IPS DF 6.9 (cell line): Measurements from ENCODE around the gene CERS1.

ENCODE experiments used
- DNase-seq: peaks from one replicate; pipeline ENCODE4 v3.0.0-alpha.2; 2013; ENCODE audit warnings: low read depth, low spot score
- H3K27ac ChIP-seq: one replicate; pipeline ENCODE4 v1.5.1; 2013; ENCODE audit warnings: low read length, control low read depth
- H3K27me3 ChIP-seq: 2 replicates; pipeline ENCODE4 v1.6.1; 2013; ENCODE audit warnings: mild to moderate bottlenecking, low read length; ENCODE audit not compliant: control insufficient read depth, insufficient read depth
- H3K36me3 ChIP-seq: 2 replicates; pipeline ENCODE4 v1.6.1; 2013; ENCODE audit warnings: low read length; ENCODE audit not compliant: control insufficient read depth, insufficient read depth
- H3K4me1 ChIP-seq: 2 replicates; pipeline ENCODE4 v1.6.1; 2013; ENCODE audit warnings: low read length; ENCODE audit not compliant: control insufficient read depth, insufficient read depth
- H3K4me3 ChIP-seq: 2 replicates; pipeline ENCODE4 v1.5.1; 2013; ENCODE audit warnings: mild to moderate bottlenecking, low read length
- H3K9me3 ChIP-seq: 2 replicates; pipeline ENCODE4 v1.6.1; 2013; ENCODE audit warnings: low read length, inconsistent platforms; ENCODE audit not compliant: control insufficient read depth, insufficient read depth
- WGBS: extraction: QIAGEN DNeasy Blood & Tissue Kit; methylation state at CpG from one replicate; pipeline ENCODE4 v1.1.7; 2013; ENCODE audit warnings: mixed read lengths, missing lambda C conversion rate; ENCODE audit not compliant: insufficient read length, insufficient coverage; 5-methylcytosine and 5-hydroxymethylcytosine counted together

The CERS1 gene

DNA sequence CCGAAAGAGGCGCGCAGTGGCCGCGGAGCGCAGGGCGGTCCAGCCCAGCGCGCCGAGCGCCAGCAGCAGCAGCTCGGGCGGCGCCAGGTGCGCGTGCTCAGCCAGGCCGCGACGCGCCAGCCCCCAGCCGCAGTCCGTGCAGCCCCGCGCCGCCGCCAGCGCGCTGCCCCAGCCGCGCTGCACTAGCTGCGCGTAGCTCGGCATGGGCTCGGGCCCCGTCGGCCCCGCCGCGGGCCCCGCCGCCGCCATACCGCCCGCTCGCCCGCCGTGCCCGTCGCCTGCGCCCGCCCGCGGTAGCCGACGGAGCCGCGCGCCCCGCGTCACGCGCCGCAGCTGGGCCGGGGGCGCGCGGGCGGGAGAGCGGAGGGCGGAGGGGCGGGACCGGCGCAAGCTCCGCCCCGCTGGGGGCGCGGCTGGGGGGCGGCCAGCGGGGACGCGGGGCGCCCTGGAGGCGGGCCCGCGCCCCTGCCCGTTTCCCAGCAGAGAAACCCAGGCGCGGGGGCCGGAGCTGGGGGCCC, at the start of gene CERS1:
Gene CERS1, minus strand, starts transcription at position 335 of the 518 bp plus-strand sequence. Its CDS starts 86 bp downstream, at position 249.
- DNase-seq = no peak
- Histone ChIP-seq H3K27me3 (no peaks in the 10 kb centered on the region), H3K36me3 (no peaks in the 10 kb centered on the region), H3K4me1 (peaks cover 2% of the 10 kb centered on the region), H3K4me3 (peak within 1 kb of the TSS; percentile 64), H3K9me3 (no peaks in the 10 kb centered on the region), H3K27ac (no peak within 1 kb of the TSS)
- WGBS = no CpG with 5 or more reads among the region's 89 CpGs

GRCh38 chr19:18945297-18945696, 49.3 kb upstream of the CERS1 start:
- Histone ChIP-seq H3K4me3 (no peak overlapping the region), H3K27me3 (no peaks in the 10 kb centered on the region; the same call in 1 of the 2 replicates), H3K27ac (no peak overlapping the region), H3K4me1 (peaks cover 4% of the 10 kb centered on the region; the same call in 1 of the 2 replicates), H3K9me3 (no peaks in the 10 kb centered on the region), H3K36me3 (no peaks in the 10 kb centered on the region)
- WGBS = no CpG with 5 or more reads among the region's 9 CpGs
- DNase-seq = no peak

DNA sequence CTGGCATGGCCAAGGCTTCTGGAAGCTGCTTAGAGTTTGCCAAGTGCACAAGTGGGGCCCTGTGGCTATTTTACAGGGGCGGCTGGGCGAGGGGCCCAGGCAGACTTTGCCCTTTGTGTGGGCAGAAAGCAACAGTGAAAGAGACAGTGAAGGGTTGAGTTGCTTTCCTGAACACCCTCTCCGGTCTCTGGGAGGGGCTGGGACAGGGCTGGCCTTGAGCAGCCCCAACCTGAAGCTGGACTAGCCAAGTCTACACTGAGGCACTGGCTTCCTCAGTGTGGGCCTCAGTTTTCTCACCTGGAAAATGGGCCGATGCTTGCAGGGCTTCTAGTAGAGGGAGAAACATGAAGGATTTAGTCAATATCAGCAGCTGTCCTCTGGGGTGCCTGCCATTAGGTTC, 47.5 kb upstream of the CERS1 start:
- H3K4me3 ChIP-seq = no peak overlapping the region
- no peaks in the 10 kb centered on the region for H3K9me3 ChIP-seq
- H3K27me3 ChIP-seq = no peaks in the 10 kb centered on the region; the same call in 1 of the 2 replicates
- H3K36me3 ChIP-seq = no peaks in the 10 kb centered on the region
- no peak overlapping the region for H3K27ac ChIP-seq
- no CpG with 5 or more reads among the region's 4 CpGs for whole genome bisulfite sequencing
- peaks cover 5% of the 10 kb centered on the region; the same call in 1 of the 2 replicates for H3K4me1 ChIP-seq
- DNase-seq = no peak

GRCh38 chr19:18942692-18943091, 46.7 kb upstream of the CERS1 start:
- DNase-seq = no peak
- Histone ChIP-seq H3K4me1 (peaks cover 5% of the 10 kb centered on the region; the same call in 1 of the 2 replicates), H3K9me3 (no peaks in the 10 kb centered on the region), H3K27me3 (no peaks in the 10 kb centered on the region; the same call in 1 of the 2 replicates), H3K27ac (no peak overlapping the region), H3K36me3 (0 out of 2 replicates have a peak, but pooled peaks cover 2% of the 10 kb centered on the region), H3K4me3 (no peak overlapping the region)
- no CpG with 5 or more reads among the region's 6 CpGs for WGBS

- H3K27ac ChIP-seq = no peak overlapping the region
These were observed 45.8 kb upstream of the CERS1 start for GRCh38 chr19:18941628-18942354.

DNA sequence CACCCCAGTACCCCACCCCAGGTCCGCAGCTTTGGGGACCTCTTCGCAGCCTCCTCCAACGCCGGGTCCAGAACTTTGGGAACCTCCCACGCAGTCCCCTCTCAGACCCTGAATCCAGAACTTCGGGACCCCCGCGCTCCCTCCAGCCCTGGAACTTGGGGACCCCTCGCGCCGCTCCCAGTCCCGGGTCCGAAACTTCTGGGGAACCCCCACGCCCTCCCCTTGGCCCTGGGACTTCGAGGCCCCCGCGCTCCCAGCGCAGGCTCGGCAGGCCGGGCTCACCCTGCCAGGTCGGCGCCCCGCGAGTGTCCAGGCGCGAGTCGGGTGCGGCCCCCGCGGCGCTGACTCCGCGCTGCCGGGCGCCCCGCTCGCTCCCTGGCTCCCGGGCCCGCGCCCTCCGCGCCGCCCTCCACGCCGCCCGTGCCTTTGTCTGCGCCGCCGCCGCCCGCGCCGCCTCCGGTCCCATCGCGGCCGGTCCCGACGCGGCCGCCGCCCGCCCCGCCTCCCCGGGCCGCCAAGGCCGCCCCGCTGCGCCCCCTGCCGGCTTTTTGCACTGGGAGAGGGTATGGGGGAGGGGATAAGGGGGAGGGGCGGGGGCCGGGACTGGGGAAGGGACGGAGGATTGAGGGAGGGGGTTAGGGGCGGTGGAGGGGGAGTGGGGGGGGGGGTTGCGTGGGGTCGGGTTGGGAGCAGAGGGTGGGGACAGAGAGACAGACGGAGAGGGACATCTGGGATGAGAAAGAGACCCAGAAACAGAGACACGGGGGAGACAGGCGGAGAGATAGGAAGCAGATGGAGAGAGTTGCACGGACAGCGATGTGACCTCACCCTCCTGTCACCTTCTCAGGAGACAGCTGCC, 45.0 kb upstream of the CERS1 start, which contains the start of gene HOMER3:
Gene HOMER3, minus strand, starts transcription at position 449 of the 859 bp plus-strand sequence. CDS start 2,235 bp downstream, outside the sequence.
- Histone ChIP-seq H3K27ac (no peak within 1 kb of the TSS), H3K36me3 (0 out of 2 replicates have a peak, but pooled peaks cover 2% of the 10 kb centered on the region), H3K4me1 (peaks cover 5% of the 10 kb centered on the region; the same call in 1 of the 2 replicates), H3K4me3 (peak within 1 kb of the TSS; percentile 71), H3K9me3 (no peaks in the 10 kb centered on the region), H3K27me3 (no peaks in the 10 kb centered on the region; the same call in 1 of the 2 replicates)
- WGBS = no CpG with 5 or more reads among the region's 81 CpGs
- no peak for DNase-seq

More at GRCh38 chr19:18941628-18942354, 45.8 kb upstream of the CERS1 start:
- no peak for DNase-seq
- peaks cover 5% of the 10 kb centered on the region; the same call in 1 of the 2 replicates for H3K4me1 ChIP-seq
- H3K27me3 ChIP-seq = no peaks in the 10 kb centered on the region; the same call in 1 of the 2 replicates
- no CpG with 5 or more reads among the region's 18 CpGs for WGBS
- H3K4me3 ChIP-seq = peak overlapping the region; percentile 10; the same call in 1 of the 2 replicates
- H3K9me3 ChIP-seq = no peaks in the 10 kb centered on the region
- H3K36me3 ChIP-seq = 0 out of 2 replicates have a peak, but pooled peaks cover 2% of the 10 kb centered on the region

- Histone ChIP-seq H3K9me3 (no peaks in the 10 kb centered on the region), H3K27me3 (no peaks in the 10 kb centered on the region; the same call in 1 of the 2 replicates), H3K36me3 (0 out of 2 replicates have a peak, but pooled peaks cover 2% of the 10 kb centered on the region), H3K4me1 (peaks cover 5% of the 10 kb centered on the region; the same call in 1 of the 2 replicates), H3K4me3 (peak overlapping the region; percentile 71), H3K27ac (no peak overlapping the region)
- no peak for DNase-seq
- no CpG with 5 or more reads among the region's 47 CpGs for WGBS
These were observed 44.2 kb upstream of the CERS1 start for GRCh38 chr19:18939922-18940768.

DNA sequence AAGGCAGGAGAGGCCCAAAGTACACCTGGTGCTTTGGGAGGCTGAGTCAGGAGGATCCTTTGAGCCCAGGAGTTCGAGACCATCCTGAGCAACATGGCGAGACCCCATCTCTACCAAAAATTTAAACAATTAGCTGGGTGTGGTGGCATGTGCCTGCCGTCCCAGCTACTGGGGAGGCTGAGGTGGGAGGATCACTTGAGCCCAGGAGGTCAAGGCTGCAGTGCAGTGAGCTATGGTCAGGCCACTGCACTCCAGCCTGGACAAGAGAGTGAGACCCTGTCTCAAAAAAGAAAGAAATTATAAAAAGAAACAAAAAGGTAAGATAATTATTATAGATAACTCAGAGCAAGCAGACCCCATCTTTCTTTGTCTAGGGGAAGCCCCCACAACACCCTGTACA, 43.2 kb upstream of the CERS1 start:
- WGBS = no CpG with 5 or more reads among the region's 3 CpGs
- Histone ChIP-seq H3K4me3 (no peak overlapping the region), H3K27me3 (no peaks in the 10 kb centered on the region), H3K27ac (no peak overlapping the region), H3K36me3 (0 out of 2 replicates have a peak, but pooled peaks cover 3% of the 10 kb centered on the region), H3K4me1 (peaks cover 5% of the 10 kb centered on the region; the same call in 1 of the 2 replicates), H3K9me3 (no peaks in the 10 kb centered on the region)
- DNase-seq = no peak

DNA sequence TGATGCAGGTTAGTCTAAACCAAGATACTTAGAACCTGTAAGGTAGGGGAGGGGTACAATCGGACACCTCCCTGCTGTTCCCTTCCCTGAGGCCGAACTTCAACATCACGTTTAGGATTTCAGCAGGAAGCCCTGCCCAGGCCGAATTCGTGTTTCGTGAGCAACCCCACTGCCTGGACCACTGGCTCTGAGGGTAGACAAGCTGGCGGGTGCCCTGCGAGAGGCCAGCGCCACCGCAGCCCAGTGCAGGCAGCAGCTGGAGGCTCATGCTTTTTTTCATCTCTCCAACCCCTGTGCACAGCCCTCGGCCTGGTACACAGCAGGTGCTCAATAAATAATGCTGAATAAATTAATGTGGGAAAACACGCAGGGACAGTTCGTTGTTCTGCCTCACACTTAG, 37.3 kb upstream of the CERS1 start:
- no CpG with 5 or more reads among the region's 13 CpGs for WGBS
- Histone ChIP-seq H3K36me3 (peaks cover 10% of the 10 kb centered on the region), H3K27me3 (no peaks in the 10 kb centered on the region), H3K4me1 (peaks cover 5% of the 10 kb centered on the region), H3K9me3 (no peaks in the 10 kb centered on the region), H3K27ac (no peak overlapping the region), H3K4me3 (no peak overlapping the region)
- no peak for DNase-seq
